ENCODE measurements around the gene BRD1. TPM values are rescaled to one million over a fixed set of nuclear protein-coding genes. Genes with fewer than 3 reads are reported as not detected.

Gene BRD1
- total RNA-seq, 1 experiment from 2014 or later, result 31.3 TPM

DNA sequence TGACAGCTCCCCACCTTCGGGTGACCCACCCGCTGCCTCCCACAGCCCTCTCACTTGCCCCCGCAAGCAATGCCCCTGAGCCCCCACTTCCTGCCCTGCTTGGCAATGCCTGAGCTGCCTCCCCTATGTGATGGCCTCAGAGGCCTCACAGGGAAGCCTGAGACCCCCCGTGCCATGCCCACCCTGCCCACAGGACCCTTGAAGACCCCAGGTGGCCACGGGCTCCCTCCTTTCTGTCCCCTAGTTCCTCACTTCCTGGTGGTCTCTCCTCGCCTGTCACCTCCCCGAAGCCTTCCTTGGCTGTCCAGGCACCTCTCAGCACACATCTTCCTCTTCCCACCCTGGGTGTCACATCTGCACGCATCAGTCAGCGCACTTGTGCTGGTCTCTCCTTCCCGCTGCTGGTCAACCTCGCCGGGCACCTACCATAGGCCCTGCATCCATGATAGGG, 90.5 kb downstream of the BRD1 start:
- no peak overlapping the region for H3K9ac ChIP-seq (ENCODE audit: low read length)
- ATAC-seq (no peak), DNase-seq (ENCODE audit: low read depth, low spot score) (no peak)
- ChIA-PET RAD21 (ENCODE audit: low non-redundant PET in 1 of 2, low total read pairs in 2 of 2, uncharacterized antibody in 2 of 2, unreplicated experiment in 2 of 2) (no interaction called here), POLR2A (no interaction called here), CTCF (interaction anchor here (0.9 kb wide), 1 partner anchor 36 kb away, joined by 3 read pairs; no protein-coding TSS in a partner anchor)
- H3K4me2 ChIP-seq (ENCODE audit: low read length), result no peak overlapping the region
- H3K27me3 ChIP-seq (ENCODE audit: insufficient read depth, low read length), result peaks cover 35% of the 10 kb centered on the region
- no peaks in the 10 kb centered on the region for H3K79me2 ChIP-seq (ENCODE audit: insufficient read depth, low read length)
- H3K9me2 ChIP-seq (ENCODE audit: insufficient read depth), result no peaks in the 10 kb centered on the region
- intact Hi-C loops (cut with micrococcal nuclease), result no loop called here
- H3K4me3 ChIP-seq (replicated peaks in 1 of 2; ENCODE audit: low read depth in 1 of 2, low read length in 2 of 2), result no peak overlapping the region
- no peaks in the 10 kb centered on the region for H3K4me1 ChIP-seq (ENCODE audit: control insufficient read depth in 1 of 2, insufficient read depth in 2 of 2, low read length in 2 of 2)
- no peaks in the 10 kb centered on the region for H3K36me3 ChIP-seq (ENCODE audit: control insufficient read depth in 1 of 2, insufficient read depth in 2 of 2, low read length in 2 of 2)
- no peak overlapping the region for H3K27ac ChIP-seq (ENCODE audit: low read depth, low read length)
- no peak overlapping the region for H2AFZ ChIP-seq (ENCODE audit: low read depth, low read length, poor library complexity, severe bottlenecking)
- no TSS peak for BruUV-seq (replicated peaks)
- TF ChIP-seq, protein P1, sequence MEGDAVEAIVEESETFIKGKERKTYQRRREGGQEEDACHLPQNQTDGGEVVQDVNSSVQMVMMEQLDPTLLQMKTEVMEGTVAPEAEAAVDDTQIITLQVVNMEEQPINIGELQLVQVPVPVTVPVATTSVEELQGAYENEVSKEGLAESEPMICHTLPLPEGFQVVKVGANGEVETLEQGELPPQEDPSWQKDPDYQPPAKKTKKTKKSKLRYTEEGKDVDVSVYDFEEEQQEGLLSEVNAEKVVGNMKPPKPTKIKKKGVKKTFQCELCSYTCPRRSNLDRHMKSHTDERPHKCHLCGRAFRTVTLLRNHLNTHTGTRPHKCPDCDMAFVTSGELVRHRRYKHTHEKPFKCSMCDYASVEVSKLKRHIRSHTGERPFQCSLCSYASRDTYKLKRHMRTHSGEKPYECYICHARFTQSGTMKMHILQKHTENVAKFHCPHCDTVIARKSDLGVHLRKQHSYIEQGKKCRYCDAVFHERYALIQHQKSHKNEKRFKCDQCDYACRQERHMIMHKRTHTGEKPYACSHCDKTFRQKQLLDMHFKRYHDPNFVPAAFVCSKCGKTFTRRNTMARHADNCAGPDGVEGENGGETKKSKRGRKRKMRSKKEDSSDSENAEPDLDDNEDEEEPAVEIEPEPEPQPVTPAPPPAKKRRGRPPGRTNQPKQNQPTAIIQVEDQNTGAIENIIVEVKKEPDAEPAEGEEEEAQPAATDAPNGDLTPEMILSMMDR (IDR thresholded peaks at IDR 0.05 in 2 of 3, conservative IDR thresholded peaks at IDR 0.05 in 1 of 3; ENCODE audit: borderline replicate concordance in 1 of 3, insufficient read depth in 1 of 3, low read depth in 2 of 3, low read length in 2 of 3), result no peak
- no peak for TF ChIP-seq YY1 (IDR thresholded peaks at IDR 0.05; ENCODE audit: extremely low read depth, insufficient replicate concordance, low read depth, low read length)
- no peak for TF ChIP-seq JUND (IDR thresholded peaks at IDR 0.05)
- TF ChIP-seq EGR1 (IDR thresholded peaks at IDR 0.05; ENCODE audit: low read depth), result no peak
- TF ChIP-seq, protein P2, sequence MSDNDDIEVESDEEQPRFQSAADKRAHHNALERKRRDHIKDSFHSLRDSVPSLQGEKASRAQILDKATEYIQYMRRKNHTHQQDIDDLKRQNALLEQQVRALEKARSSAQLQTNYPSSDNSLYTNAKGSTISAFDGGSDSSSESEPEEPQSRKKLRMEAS (IDR thresholded peaks at IDR 0.05), result no peak
- no peak for TF ChIP-seq ZFX (IDR thresholded peaks at IDR 0.05)
- no peak for TF ChIP-seq RAD21 (IDR thresholded peaks at IDR 0.05; ENCODE audit: low read depth)
- no peak for TF ChIP-seq SP1 (IDR thresholded peaks at IDR 0.05; ENCODE audit: low read depth)
- no peak for TF ChIP-seq SIN3A (IDR thresholded peaks at IDR 0.05; ENCODE audit: low read depth)
- no peak for TF ChIP-seq EZH2 (IDR thresholded peaks at IDR 0.05)
- TF ChIP-seq POLR2A (IDR thresholded peaks at IDR 0.05; ENCODE audit: borderline replicate concordance, extremely low read depth, insufficient read depth, insufficient read length), result no peak
- TF ChIP-seq, protein P3, sequence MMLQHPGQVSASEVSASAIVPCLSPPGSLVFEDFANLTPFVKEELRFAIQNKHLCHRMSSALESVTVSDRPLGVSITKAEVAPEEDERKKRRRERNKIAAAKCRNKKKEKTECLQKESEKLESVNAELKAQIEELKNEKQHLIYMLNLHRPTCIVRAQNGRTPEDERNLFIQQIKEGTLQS (IDR thresholded peaks at IDR 0.05), result no peak
- TF ChIP-seq, protein P4, sequence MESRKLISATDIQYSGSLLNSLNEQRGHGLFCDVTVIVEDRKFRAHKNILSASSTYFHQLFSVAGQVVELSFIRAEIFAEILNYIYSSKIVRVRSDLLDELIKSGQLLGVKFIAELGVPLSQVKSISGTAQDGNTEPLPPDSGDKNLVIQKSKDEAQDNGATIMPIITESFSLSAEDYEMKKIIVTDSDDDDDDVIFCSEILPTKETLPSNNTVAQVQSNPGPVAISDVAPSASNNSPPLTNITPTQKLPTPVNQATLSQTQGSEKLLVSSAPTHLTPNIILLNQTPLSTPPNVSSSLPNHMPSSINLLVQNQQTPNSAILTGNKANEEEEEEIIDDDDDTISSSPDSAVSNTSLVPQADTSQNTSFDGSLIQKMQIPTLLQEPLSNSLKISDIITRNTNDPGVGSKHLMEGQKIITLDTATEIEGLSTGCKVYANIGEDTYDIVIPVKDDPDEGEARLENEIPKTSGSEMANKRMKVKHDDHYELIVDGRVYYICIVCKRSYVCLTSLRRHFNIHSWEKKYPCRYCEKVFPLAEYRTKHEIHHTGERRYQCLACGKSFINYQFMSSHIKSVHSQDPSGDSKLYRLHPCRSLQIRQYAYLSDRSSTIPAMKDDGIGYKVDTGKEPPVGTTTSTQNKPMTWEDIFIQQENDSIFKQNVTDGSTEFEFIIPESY (IDR thresholded peaks at IDR 0.05; ENCODE audit: extremely low read depth, insufficient replicate concordance, low read length), result no peak
- no peak for TF ChIP-seq TCF7L2 (IDR thresholded peaks at IDR 0.05; ENCODE audit: borderline replicate concordance, extremely low read depth, insufficient read depth, insufficient read length)
- TF ChIP-seq CEBPB (IDR thresholded peaks at IDR 0.05; ENCODE audit: low read depth), result no peak
- peaks cover 0 to 4% of the 10 kb centered on the region in 2 experiments; a peak in 2 of 4 replicates for H3K9me3 ChIP-seq (ENCODE audit: control insufficient read depth in 1 of 2, insufficient read depth in 1 of 2, low read depth in 1 of 2, low read length in 2 of 2)
- no peaks in the 10 kb centered on the region for H4K20me1 ChIP-seq (ENCODE audit: insufficient read depth)
